Mucosa of descending colon (tissue), 3 donors: Measurements from ENCODE around the gene EXPH5. TPM values are rescaled to one million over a fixed set of nuclear protein-coding genes. Genes with fewer than 3 reads are reported as not detected.

Experiments used
- ATAC-seq: fragments of 200-7000 bp; cut with Tn5 transposase; one replicate; pipeline ENCODE4 v1.9.1; 2020; ENCODE audit warnings: mild to moderate bottlenecking, moderate library complexity
- DNase-seq, 3 donors: peaks; one replicate each; pipeline ENCODE4 v3.0.0-alpha.2; 2020
- H3K36me3 ChIP-seq: fragments of 200-600 bp; one replicate; pipeline ENCODE4 v1.8.0; 2021; ENCODE audit warnings: low read depth, mild to moderate bottlenecking
- H3K4me1 ChIP-seq: fragments of 200-600 bp; one replicate; pipeline ENCODE4 v1.8.0; 2021; ENCODE audit warnings: low read depth, mild to moderate bottlenecking
- H3K4me3 ChIP-seq: fragments of 200-600 bp; one replicate; pipeline ENCODE4 v1.8.0; 2021; ENCODE audit warnings: mild to moderate bottlenecking
- H3K9me3 ChIP-seq: fragments of 200-600 bp; one replicate; pipeline ENCODE4 v1.8.0; 2021; ENCODE audit warnings: mild to moderate bottlenecking
- CTCF ChIP-seq: fragments of 200-600 bp; IDR thresholded peaks from one replicate; pipeline ENCODE4 v1.8.0; 2022; ENCODE audit warnings: antibody characterized with exemption, mild to moderate bottlenecking
- intact Hi-C, 2 donors: fragments of 100-400 bp; cut with DNase I in 1 of 2; cut with micrococcal nuclease in 1 of 2; formaldehyde crosslinking; loops; one replicate each; pipeline versions ENCODE4 v1.11.0 to v1.11.1; 2022; cut with DNase I, micrococcal nuclease
- total RNA-seq, 3 donors: library from RNA; stranded (reverse); fragmentation: NEBNext Ultra II Directional in 2 of 3; extraction: Animal tissue kit (Norgen Biotek cat#: 25700) in 2 of 3; gene quantifications; one replicate each; pipeline versions ENCODE4 v1.2.1 to v1.2.4, GENCODE V29; 2021 to 2023
- donor health status: DM: no; HTN: no; CAD: no; lungs with moderate emphysema.
- donor health status: DM: no; HTN: no; CAD: no.
- donor health status: DM: no; HTN: yes; CAD: no.

EXPH5 gene
- total RNA-seq, 3 donors from 2014 or later, result 22.4 to 79.3 (median 26.1) TPM

GRCh38 chr11:108512708-108513107 is 80.9 kb downstream of the EXPH5 start:
- Histone ChIP-seq H3K4me3 (no peak overlapping the region), H3K4me1 (peaks cover 10% of the 10 kb centered on the region), H3K9me3 (no peaks in the 10 kb centered on the region), H3K36me3 (no peaks in the 10 kb centered on the region)
- intact Hi-C loops, result no loop called here
- no peak for TF ChIP-seq CTCF
- DNase-seq, result no peak
- no peak for ATAC-seq

DNA sequence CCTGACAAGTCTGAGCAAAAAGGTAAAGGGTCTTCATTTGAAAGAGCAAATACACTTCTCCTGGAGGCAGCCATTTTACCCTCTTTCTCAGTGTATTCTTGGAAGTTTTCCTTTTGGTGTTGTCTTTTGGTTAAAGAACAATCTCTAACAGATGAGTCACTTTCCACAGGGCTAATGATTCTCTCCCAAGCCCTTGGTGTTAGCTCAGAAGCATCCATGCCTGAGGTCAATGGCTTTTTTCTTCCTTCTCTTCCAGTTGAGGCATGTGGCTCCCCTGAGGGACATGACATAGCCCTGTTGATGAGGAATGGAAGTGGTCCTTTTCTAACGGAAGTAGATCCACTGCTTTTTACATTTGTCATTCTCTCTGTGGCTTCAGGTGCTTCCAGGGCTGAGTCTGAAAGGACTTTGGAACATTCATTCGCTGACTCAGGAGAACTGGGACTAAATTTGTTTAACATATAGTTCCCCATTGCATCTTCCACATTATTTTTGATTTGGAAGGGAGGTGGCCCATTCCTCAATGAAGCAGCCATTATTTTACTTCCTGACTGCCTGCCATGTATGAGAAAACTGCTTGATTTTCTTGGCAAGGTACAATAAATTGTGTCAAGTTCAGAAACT is 81.6 kb downstream of the EXPH5 start:
- intact Hi-C loops, result no loop called here
- no peaks in the 10 kb centered on the region for H3K9me3 ChIP-seq
- DNase-seq, result no peak
- no peak overlapping the region for H3K4me3 ChIP-seq
- H3K36me3 ChIP-seq, result no peaks in the 10 kb centered on the region
- H3K4me1 ChIP-seq, result peaks cover 10% of the 10 kb centered on the region
- no peak for TF ChIP-seq CTCF
- ATAC-seq, result no peak

DNA sequence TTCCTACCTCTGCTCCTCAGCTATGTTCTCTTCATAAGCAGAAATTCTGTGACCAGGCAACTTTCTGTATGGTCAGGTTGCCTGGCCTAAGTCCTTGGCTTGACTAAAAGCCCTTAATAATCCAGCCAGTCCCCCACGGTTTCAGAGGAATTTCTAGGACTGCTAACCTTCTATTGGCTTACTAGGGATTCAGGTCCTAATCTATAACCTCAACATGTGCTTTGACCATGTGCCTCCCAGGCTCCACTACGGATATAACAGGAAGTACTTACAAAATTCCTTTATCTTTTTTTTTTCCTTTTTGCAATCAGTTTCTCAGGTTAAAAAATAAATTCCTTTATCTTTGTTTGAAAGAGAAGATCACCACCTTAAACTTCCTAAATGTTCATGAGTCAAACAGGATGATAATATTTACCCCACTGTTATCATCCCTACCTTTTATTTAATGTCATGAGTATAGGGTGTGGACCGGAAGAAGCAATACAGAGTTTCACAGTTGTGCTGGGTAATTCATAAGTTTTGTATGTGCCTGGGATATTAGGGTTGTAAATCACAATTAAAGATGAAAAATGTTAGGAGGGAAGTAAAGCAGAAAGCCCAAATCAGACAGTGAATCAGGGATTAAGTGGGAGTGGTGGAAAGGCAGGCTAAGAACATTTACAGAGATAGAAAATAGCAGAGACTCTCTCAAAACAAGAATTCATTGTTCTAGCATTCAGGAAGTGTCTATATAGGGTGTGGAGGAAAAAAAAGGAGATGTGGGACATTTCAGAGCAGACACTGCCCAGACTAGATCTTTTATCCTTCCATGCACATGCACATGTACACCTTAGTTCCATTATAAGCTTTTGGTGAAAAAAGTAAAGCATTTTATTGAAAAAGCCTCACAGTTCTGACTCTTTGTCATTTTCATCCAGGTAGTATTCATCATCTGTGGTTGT is 84.6 kb downstream of the EXPH5 start:
- Histone ChIP-seq H3K36me3 (no peaks in the 10 kb centered on the region), H3K4me3 (no peak overlapping the region), H3K9me3 (no peaks in the 10 kb centered on the region), H3K4me1 (peaks cover 10% of the 10 kb centered on the region)
- DNase-seq, result peak in 1 of 3 donors; percentile 18
- TF ChIP-seq CTCF, result no peak
- intact Hi-C loops, result no loop called here
- peak; percentile 86 for ATAC-seq

DNA sequence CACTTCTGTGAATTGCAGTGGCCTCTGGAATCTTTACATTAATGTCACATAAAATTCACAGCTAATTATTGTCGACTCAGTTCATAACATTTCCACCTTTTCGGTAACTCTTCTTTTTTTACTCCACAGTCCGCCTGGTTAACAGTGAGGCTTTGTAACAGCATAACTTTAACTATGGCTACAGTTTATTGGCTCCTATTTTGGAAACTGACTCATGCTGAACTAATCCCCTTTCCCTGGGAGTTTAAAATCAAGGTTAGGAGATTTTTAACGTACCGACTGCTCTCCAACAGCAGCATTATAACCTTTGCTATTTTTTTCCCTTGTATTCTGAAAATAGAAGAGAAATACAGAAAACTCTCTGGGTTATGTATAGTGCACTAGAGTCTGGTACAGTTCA is 92.2 kb downstream of the EXPH5 start:
- TF ChIP-seq CTCF, result no peak
- Histone ChIP-seq H3K4me1 (peaks cover 7% of the 10 kb centered on the region), H3K36me3 (no peaks in the 10 kb centered on the region), H3K4me3 (no peak overlapping the region), H3K9me3 (no peaks in the 10 kb centered on the region)
- no peak for ATAC-seq
- intact Hi-C loops, result no loop called here
- no peak for DNase-seq

DNA sequence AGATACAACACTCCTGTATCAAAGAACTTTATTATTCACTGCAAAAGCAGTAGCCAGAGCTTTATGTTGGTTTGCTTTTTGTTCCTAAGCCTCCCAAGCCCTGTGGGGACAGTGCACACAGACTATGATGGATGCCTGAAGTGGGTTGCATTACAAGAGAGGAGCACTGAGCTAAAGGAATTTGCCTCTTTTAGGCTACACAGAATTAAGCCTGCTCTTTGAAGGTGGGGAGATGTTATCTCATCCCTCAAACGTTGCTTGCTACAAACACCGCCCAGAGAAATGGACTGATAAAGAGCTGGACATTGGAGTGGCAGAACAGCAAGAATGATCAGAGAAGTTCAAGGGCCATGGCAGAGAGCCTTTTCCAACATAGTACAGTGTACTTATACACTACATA is 92.8 kb downstream of the EXPH5 start:
- Histone ChIP-seq H3K9me3 (no peaks in the 10 kb centered on the region), H3K4me1 (peaks cover 7% of the 10 kb centered on the region), H3K36me3 (no peaks in the 10 kb centered on the region), H3K4me3 (no peak overlapping the region)
- intact Hi-C loops, result no loop called here
- DNase-seq, result no peak
- ATAC-seq, result no peak
- TF ChIP-seq CTCF, result no peak
